GM18861 (cell line): ENCODE results near the gene ADPRH.
"Not testable (repeated sequence)": the region's sequence is repeated elsewhere in the genome, so short reads cannot be mapped to it uniquely, and the experiment has no call there.

Experiments
- ATAC-seq: cut with Tn5 transposase; IDR thresholded peaks from one replicate; pipeline ENCODE4 v1.9.1; 2021; ENCODE audit not compliant: unreplicated experiment

ADPRH gene

DNA sequence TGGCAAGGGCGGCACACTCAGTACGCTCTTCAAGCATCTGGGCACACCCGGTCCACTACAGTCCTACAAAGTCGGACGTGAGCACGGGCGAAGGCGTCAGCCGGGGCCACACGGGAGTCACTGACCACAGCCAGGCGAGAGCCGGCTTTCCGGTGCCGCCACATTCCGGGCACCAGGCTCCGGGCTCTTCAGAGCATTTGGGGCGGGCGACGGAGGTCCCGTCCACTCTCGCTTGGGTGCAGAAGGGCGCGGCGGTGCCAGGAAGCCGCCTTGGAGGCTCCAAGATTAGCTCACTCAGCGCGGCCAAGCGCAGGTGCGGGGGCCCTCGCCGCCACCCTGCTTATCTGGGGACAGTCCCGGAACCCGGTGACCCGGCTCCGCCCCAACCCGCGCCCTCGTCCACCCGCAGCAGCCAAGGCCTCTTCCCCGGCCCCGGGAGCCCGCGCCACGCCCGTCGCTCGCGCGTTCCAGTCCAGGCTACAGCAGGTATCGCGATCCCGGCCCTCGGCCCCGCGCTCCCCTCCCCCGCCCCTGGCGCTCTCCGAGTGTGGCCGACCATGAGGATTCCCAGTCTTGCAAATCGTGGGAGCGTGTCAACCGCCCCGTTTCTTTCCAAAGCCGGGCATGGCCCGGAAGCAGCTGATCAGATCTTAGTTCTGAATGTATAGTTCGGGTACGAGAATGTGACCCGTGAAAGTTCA lies at the start of gene ADPRH:
ADPRH (plus strand) TSS at position 127 of the 701 bp plus-strand sequence. CDS start 2,678 bp downstream, outside the sequence.
- ATAC-seq: peak; percentile 39

- no peak for ATAC-seq
These were observed 49.4 kb upstream of the ADPRH start for GRCh38 chr3:119529883-119530282.

- no peak for ATAC-seq
These were observed 48.8 kb upstream of the ADPRH start for GRCh38 chr3:119530456-119530855.

- no peak for ATAC-seq
These were observed 48.1 kb upstream of the ADPRH start for GRCh38 chr3:119531151-119531550.

GRCh38 chr3:119534296-119534695 lies 45.0 kb upstream of the ADPRH start:
- no peak for ATAC-seq

- no peak for ATAC-seq
These were observed 42.5 kb upstream of the ADPRH start for GRCh38 chr3:119536757-119537156.

DNA sequence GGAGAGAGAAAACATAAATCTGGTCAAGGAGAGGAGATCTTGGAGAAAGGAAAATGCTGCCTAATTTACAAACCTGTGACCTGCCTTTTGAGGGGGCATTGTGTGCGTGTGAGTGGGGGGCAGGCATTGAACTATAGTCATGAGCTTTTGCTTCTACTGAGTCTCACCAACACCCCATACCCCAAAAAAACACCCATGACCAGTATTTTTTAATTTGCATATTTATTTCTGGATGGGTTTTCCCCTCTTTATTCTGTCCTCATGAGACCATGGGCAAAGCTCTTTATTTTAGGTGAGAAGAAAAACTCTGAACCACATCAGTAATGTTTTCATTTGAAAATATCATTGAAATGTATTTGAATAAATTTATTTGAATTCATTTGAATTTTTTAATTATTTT lies 40.5 kb upstream of the ADPRH start:
- ATAC-seq: peak; percentile 34

GRCh38 chr3:119541547-119541946 lies 37.7 kb upstream of the ADPRH start:
- no peak for ATAC-seq

DNA sequence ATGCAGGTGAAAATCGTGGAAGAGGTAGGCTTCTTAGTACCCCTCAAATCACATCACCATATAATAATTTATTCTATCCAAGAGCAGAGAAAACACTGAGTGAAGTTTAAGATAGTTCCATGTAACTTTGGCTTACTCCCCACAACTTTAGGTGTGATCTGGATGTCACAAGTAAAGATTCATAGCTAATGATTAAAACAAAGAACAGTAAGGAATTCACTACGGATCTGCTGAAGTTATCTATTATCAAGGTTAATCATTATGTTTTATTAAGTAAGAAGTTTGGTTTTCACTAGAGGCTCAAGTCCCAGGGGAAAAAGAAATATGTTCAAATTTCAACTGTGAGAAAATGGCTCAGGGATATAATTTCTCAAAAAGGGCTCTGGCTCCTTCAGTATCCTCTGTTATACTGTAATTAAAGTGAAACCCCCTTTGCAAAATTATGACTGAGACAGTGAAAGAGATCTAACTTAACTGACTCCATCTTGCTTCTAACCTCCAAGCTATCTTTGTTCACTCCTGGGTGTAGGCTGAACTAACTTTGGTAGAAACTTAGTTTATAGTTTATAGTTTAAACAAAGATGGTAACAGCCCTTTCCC lies 37.0 kb upstream of the ADPRH start:
- peak; percentile 56 for ATAC-seq

- no peak for ATAC-seq
These were observed 36.1 kb upstream of the ADPRH start for GRCh38 chr3:119543147-119543546.

- ATAC-seq: no peak
These were observed 32.1 kb upstream of the ADPRH start for GRCh38 chr3:119547227-119547626.

- no peak for ATAC-seq
These were observed 31.0 kb upstream of the ADPRH start for GRCh38 chr3:119548341-119548740.

DNA sequence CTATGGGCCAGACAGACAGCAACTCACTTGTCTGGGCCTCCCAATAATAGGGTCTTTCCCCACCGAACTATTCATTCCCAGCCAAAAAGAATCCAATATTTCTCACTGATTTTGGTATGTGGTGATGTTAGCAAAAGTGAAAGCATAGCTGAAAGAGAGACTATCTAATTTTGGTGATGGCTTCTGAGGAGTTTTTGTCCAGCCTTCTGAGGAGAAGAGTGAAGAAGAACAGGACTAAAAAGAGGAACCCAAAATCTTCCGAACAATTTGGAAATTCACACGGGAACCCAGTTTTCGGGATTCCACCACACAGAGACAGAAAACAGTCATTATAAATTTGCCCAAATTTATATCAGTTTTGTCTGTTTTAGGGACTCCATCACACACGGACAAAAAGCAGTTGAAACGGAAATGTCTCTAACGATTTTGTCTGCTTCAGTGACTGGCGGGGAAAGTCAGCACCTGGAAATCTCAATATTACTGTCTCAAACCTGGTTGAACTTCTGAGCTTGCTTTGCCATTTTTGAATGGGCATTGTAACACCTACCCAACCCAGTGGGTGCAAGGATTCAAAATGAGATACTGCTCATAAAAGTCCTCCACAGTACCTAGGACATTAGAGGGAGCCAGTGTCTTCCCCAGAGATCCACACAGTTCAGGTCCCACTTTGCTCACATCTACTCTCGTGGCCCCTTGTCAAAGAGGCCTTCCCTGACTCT lies 28.9 kb upstream of the ADPRH start:
- peak; percentile 26 for ATAC-seq

- ATAC-seq: no peak
These were observed 27.7 kb upstream of the ADPRH start for GRCh38 chr3:119551598-119551997.

GRCh38 chr3:119552928-119553327 lies 26.4 kb upstream of the ADPRH start:
- ATAC-seq: not testable (repeated sequence)

DNA sequence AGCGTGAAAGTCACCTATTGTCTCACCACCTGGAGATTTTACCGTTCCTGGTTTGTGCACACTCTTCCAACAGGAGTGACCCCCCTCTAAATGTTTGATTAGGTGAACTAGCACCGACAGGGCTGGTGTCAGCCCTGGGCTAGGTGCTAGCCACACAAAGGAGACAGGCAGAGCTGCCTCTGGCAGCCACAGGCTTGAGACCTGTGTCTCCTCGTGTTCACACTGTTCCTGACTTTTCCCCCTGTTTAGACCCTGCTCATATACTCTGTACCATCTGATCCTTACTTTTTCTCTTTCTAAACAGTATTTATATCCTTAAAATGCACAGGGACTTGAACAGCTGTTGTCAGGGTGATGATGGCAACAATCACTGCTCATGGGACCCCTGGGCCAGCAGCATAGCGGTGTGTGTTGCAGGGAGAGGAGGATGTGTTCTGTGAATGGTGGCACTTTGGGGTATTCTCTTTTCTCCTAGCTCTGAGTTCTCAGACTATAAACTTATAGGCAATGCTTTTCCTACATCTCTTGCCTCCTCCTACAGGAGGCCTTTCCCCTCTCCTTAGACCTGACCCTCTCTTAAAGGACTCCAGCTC lies 25.4 kb upstream of the ADPRH start:
- no peak for ATAC-seq

DNA sequence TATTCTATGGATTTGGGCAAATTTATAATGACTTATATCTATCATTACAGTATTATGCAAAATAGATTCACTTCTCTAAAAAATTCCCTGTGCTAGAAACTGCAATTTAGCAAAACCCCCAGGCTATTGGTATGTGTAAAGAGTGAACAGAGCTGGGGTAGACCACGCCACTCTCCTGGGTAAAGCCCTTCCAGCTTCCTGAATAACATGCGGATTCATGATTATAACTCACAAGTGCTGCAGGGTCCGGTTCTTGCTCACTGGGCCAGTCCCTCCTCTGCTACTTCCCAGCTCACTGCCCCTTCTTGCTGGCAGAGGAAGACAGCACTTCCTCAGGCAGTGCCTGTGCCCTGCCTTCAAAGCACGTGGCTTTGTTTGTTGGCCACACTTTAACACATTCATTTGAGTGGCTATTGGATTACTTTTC lies 24.0 kb upstream of the ADPRH start:
- ATAC-seq: no peak

- no peak for ATAC-seq
These were observed 23.4 kb upstream of the ADPRH start for GRCh38 chr3:119555929-119556328.

DNA sequence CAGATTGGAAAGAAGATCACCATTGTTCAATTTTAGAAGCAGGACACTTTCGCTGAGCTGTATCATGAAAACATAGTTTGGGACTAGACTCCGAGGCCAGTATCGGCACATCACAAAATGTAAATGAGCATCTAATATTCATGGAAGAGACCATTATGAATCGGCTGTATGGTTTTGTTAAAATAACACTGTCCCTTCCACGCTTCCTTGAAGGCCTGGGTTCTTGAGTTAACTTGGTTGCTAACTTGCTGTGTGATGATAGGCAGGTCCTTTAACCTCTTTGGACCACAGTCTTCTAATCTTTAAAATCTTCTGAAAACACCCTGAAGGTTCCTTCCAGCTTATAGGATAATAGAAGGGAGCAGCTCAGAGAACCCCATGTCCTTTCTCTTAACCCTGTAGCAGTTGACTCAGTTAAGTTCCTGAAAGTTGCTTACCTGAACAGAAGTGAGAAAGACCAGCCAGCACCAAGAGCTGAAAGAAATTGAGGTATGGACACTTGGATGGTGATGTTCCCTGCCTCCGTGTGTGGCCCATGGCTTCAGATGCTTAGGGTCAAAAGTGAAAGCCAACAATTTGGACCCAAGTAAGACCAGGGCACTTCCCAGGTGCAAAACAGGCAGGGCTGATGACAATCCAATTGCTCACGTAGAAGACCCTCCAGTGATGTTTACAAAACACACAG lies 22.0 kb upstream of the ADPRH start:
- ATAC-seq: no peak

GRCh38 chr3:119557877-119558269 lies 21.4 kb upstream of the ADPRH start:
- no peak for ATAC-seq
